ENCODE measurements around the gene RRP12. TPM values are rescaled to one million over a fixed set of nuclear protein-coding genes. Genes with fewer than 3 reads are reported as not detected.
A peak's percentile ranks its signal among the peaks of the same experiment; 100 is the strongest.

Gene RRP12
- total RNA-seq, 1 donor from 2014 or later, result 6.1 TPM

- TF ChIP-seq EZH2 (IDR thresholded peaks at IDR 0.05), result no peak
- TF ChIP-seq EZH2phosphoT487 (IDR thresholded peaks at IDR 0.05), result no peak
- TF ChIP-seq, protein P1, sequence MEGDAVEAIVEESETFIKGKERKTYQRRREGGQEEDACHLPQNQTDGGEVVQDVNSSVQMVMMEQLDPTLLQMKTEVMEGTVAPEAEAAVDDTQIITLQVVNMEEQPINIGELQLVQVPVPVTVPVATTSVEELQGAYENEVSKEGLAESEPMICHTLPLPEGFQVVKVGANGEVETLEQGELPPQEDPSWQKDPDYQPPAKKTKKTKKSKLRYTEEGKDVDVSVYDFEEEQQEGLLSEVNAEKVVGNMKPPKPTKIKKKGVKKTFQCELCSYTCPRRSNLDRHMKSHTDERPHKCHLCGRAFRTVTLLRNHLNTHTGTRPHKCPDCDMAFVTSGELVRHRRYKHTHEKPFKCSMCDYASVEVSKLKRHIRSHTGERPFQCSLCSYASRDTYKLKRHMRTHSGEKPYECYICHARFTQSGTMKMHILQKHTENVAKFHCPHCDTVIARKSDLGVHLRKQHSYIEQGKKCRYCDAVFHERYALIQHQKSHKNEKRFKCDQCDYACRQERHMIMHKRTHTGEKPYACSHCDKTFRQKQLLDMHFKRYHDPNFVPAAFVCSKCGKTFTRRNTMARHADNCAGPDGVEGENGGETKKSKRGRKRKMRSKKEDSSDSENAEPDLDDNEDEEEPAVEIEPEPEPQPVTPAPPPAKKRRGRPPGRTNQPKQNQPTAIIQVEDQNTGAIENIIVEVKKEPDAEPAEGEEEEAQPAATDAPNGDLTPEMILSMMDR (IDR thresholded peaks at IDR 0.05), result no peak
- peaks cover 14% of the 10 kb centered on the region for H3K4me1 ChIP-seq
- H2AFZ ChIP-seq (replicated peaks), result no peak overlapping the region
- no peak overlapping the region for H3K9ac ChIP-seq
- Mint-ChIP-seq H3K36me3 (peaks cover 12% of the 10 kb centered on the region), H3K4me3 (no peak overlapping the region), H3K4me1 (peaks cover 15% of the 10 kb centered on the region), H3K27me3 (ENCODE audit: insufficient read depth, low read depth) (no peaks in the 10 kb centered on the region), H3K27ac (no peak overlapping the region), H3K9me3 (no peaks in the 10 kb centered on the region)
- H3K27ac ChIP-seq, result no peak overlapping the region
- no peaks in the 10 kb centered on the region for H3K27me3 ChIP-seq
- DNase-seq (ENCODE audit: low spot score), result no peak
- H3K4me2 ChIP-seq, result no peak overlapping the region
- H3K4me3 ChIP-seq, result no peak overlapping the region
- H3K79me2 ChIP-seq (ENCODE audit: low read depth), result peaks cover 33% of the 10 kb centered on the region
- H3F3A ChIP-seq (ENCODE audit: low read depth), result peaks cover 4% of the 10 kb centered on the region
- H4K20me1 ChIP-seq (ENCODE audit: low read depth), result peaks cover 6% of the 10 kb centered on the region
- no peaks in the 10 kb centered on the region for H3K36me3 ChIP-seq
- no peaks in the 10 kb centered on the region for H3K9me3 ChIP-seq (ENCODE audit: low read depth)
Measured at GRCh38 chr10:97442277-97442676, 41.1 kb upstream of the RRP12 start.

- Mint-ChIP-seq H3K9me3 (no peaks in the 10 kb centered on the region), H3K4me1 (no peaks in the 10 kb centered on the region), H3K36me3 (peaks cover 24% of the 10 kb centered on the region), H3K4me3 (no peak overlapping the region), H3K27ac (no peak overlapping the region), H3K27me3 (ENCODE audit: insufficient read depth, low read depth) (no peaks in the 10 kb centered on the region)
- Histone ChIP-seq H3K9ac (no peak overlapping the region), H3K9me3 (ENCODE audit: low read depth) (no peaks in the 10 kb centered on the region), H4K20me1 (ENCODE audit: low read depth) (peaks cover 36% of the 10 kb centered on the region), H3K79me2 (ENCODE audit: low read depth) (peaks cover 14% of the 10 kb centered on the region), H2AFZ (replicated peaks) (no peak overlapping the region), H3K27me3 (no peaks in the 10 kb centered on the region), H3F3A (ENCODE audit: low read depth) (peaks cover 42% of the 10 kb centered on the region), H3K4me1 (no peaks in the 10 kb centered on the region), H3K27ac (no peak overlapping the region), H3K36me3 (peaks cover 11% of the 10 kb centered on the region), H3K4me3 (no peak overlapping the region), H3K4me2 (no peak overlapping the region)
- no peak for DNase-seq (ENCODE audit: low spot score)
- TF ChIP-seq EZH2 (IDR thresholded peaks at IDR 0.05) (no peak), EZH2phosphoT487 (IDR thresholded peaks at IDR 0.05) (no peak)
- TF ChIP-seq, protein P1 (IDR thresholded peaks at IDR 0.05), result no peak
Measured at GRCh38 chr10:97435211-97435610, 34.1 kb upstream of the RRP12 start.

- Mint-ChIP-seq H3K4me3 (no peak overlapping the region), H3K9me3 (no peaks in the 10 kb centered on the region), H3K27ac (no peak overlapping the region), H3K36me3 (peaks cover 28% of the 10 kb centered on the region), H3K27me3 (ENCODE audit: insufficient read depth, low read depth) (no peaks in the 10 kb centered on the region), H3K4me1 (peaks cover under 1% of the 10 kb centered on the region)
- Histone ChIP-seq H3F3A (ENCODE audit: low read depth) (peaks cover 49% of the 10 kb centered on the region), H3K36me3 (peaks cover 12% of the 10 kb centered on the region), H3K27me3 (no peaks in the 10 kb centered on the region), H3K4me2 (no peak overlapping the region), H3K4me1 (peaks cover 2% of the 10 kb centered on the region), H3K27ac (peak overlapping the region; percentile 88), H3K4me3 (no peak overlapping the region), H3K9ac (no peak overlapping the region), H3K79me2 (ENCODE audit: low read depth) (peaks cover 21% of the 10 kb centered on the region), H2AFZ (replicated peaks) (no peak overlapping the region), H4K20me1 (ENCODE audit: low read depth) (peaks cover 42% of the 10 kb centered on the region), H3K9me3 (ENCODE audit: low read depth) (no peaks in the 10 kb centered on the region)
- TF ChIP-seq, protein P1 (IDR thresholded peaks at IDR 0.05), result no peak
- TF ChIP-seq EZH2 (IDR thresholded peaks at IDR 0.05), result no peak
- no peak for TF ChIP-seq EZH2phosphoT487 (IDR thresholded peaks at IDR 0.05)
- no peak for DNase-seq (ENCODE audit: low spot score)
Measured at GRCh38 chr10:97434557-97434956, 33.4 kb upstream of the RRP12 start.

Data from neural progenitor cell (in vitro differentiated cells).